NCI-H1417 treated with DMSO at 0.1 percent for 48 hours (cell line): Measurements from ENCODE around the gene ZNF397.

Experiments used
- DNase-seq: peaks from one replicate; lab custom pipeline; 2025; lab: John Stamatoyannopoulos, UW

The ZNF397 gene

DNA sequence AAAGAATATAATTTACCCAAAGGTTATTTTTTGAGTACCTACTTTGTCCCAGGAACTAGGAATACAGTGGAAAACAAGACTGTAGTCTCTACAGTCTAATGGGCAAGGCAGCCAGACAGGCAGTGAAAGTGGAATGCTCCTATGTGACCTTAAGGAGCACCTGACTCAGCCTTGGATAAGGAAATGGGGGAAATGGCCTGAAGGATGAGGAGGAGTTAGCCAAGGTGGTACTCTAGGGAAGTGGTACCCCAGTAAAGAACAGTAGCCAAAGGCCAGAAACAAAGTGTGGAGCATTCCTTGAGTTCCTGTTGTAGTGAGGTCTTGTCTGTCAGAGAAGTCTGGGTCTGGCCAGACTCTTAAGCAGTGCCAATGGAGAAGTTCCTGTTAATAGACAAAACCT lies 6.0 kb downstream of the ZNF397 start:
- DNase-seq, result no peak

DNA sequence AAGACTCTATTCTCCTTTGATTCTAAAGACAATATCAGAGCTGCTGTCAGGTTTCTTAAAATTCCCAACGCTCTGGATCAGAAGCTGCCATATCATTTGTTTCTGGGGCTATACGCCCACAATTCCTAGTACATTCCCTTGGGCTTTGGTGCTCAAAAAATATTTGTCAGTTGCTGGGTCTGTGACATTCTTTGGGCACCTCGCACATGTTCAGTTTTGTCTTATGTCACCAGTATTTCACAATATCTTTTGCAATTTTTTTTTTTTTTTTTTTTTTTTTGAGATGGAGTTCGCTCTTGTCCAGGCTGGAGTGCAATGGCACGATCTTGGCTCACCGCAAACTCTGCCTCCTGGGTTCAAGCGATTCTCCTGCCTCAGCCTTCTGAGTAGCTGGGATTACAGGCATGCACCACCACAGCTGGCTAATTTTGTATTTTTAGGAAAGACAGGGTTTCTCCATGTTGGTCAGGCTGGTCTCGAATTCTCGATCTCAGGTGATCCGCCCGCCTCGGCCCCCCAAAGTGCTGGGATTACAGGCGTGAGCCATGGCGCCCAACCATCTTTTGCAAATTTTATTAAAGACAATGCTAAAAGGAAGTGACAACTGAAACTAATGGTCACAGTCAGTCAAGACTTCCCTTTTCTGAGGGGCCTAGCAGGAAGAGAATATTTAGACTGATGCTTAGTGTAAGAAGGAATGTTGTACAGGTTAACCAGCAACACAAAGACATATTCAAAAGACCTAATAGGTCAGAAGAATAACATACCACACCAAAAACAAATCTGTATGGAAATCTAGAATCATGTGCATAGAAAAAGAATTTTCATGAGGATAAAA lies 6.8 kb downstream of the ZNF397 start:
- DNase-seq, result no peak

- DNase-seq, result no peak
Measured at GRCh38 chr18:35248429-35248828, 7.6 kb downstream of the ZNF397 start.

DNA sequence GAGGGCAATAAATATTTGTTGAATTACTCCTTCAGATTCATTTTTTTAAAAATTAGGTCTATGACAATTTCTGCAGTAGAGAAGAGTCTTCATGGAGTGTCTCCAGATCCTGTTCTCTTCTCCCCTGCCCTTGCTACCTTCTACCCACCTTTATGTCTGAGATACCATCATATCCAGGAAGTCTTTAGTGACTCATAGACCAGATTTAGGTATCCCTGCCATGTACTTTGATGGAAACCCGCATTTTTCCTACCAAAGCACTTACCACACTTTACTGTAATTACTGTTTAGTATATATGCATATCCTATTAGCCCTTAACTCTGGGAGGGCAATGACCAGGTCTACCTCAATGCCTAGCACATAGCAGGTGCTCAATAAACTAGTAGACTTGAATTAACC lies 11.6 kb downstream of the ZNF397 start:
- no peak for DNase-seq

DNA sequence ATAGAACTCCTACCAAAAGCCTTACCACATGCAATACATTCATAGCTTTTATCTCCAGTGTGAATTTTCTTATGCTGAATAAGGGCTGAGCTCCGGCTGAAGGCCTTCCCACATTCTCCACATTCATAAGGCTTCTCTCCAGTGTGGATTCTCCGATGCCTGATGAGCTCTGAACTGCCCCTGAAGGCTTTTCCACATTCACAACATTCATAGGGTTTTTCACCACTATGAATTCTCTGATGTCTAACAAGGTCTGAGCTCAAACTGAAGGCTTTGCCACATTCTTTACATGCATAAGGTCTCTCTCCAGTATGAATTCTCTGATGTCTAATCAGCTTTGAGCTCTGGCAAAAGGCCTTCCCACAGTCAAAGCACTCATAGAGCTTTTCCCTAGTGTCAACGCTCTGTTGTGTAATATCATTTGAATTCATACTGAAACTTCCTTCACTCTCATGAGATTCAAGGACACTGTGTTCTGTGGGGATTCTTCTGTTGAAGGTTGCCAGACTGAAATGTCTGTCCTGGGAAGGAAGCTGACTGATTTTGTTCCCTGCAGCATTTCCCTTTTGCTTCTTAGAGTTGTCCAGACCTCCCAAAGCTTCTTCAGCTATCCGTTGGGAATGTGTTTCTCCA lies 12.9 kb downstream of the ZNF397 start:
- no peak for DNase-seq

DNA sequence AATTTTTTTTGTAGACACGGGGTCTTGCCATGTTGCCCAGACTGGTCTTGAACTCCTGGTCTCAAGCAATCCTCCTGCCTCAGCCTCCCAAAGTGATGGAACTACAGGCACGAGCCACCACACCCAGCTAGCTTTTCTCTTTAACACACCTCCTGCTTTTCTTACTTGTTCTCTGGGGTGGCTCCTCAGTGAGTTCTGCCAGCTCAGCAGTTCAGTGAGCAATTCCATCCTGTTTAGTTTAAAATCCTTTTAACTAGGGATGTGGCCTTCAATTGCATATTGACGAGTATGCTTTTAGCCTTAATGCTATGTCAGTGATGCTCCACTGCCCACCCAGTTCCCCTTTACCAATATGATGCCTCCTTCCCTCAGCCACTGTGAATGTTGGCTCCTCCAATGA lies 16.1 kb downstream of the ZNF397 start:
- no peak for DNase-seq

DNA sequence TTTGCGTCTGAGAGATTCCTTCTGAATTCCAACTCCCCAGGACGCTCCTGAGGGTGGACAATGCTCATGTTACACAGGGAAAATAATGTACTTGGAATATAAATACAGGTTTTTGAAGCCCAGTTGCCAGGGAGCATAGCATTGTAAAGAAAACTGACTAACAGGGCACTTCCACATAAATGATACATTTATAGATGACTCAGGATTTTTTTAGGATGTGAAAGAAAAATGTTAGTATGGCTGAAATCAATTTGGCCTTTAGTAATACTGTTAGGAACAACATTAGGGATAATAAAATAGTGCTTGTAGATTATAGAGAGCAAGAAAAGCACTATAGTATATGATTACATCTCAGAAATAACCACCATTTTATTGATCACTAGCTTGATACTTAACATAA lies 23.6 kb downstream of the ZNF397 start:
- DNase-seq, result no peak

DNA sequence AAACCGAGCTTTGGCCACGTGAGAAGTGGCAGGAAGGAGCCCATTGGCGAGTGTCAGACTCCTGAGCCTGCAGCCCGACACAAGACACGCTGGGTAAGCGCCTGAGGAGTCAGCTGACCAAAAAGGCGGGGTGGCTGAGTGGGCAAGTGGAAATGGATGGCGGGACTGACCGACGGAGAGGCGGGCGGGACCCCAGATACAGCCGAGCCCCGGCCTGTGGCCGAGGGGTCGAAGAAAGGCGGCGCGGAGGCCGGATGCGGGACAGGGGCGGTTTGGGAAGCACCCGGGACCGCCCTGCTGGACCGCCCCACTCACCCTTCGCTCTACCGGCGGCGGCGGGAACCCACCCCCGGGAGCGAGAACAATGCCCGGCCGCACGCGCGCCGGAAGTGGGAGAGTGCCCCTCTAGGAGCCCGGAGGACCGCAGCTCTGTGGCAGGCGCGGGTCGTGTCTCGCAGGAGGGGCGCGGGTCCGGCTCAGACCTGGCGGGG lies 26.4 kb downstream of the ZNF397 start:
- peak; percentile 82 for DNase-seq

- DNase-seq, result peak; percentile 73
Measured at GRCh38 chr18:35267809-35268208, 27.0 kb downstream of the ZNF397 start.

GRCh38 chr18:35268821-35269220 lies 28.0 kb downstream of the ZNF397 start:
- DNase-seq, result no peak

DNA sequence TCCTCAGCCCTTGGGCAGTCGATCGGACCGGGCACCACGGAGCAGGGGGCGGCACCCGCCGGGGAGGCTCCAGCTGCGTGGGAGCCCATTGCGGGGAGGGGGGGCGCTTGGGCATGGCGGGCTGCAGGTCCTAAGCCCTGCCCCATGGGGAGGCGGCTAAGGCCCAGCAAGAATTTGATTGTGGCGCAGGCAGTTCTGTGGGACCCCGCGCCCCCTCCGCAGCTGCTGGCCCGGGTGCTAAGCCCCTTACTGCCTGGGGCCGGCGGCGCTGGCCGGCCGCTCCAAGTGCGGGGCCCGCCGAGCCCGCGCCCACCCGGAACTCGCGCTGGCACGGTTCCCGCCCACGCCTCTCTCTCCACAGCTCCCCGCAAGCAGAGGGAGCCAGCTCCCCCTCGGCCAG lies 30.8 kb downstream of the ZNF397 start:
- DNase-seq, result no peak

DNA sequence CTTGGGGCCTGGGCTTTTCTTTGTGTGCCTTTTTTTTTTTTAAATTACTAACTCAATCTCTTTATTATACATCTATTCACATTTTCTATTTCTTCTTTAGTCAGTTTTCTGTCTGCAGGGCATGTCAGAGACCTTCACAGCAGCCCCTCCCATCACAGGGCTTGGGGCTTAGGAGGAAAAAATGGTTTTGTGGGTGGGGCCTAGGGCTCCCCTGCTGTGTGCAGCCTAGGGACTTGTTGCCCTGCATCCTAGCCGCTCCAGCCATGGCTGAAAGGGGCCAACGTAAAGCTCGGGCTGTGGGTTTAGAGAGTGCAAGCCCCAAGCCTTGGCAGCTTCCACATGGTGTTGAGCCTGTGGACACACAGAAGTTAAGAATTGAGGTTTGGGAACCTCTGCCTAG lies 35.4 kb downstream of the ZNF397 start:
- DNase-seq, result no peak

GRCh38 chr18:35277633-35278032 lies 36.8 kb downstream of the ZNF397 start:
- DNase-seq, result no peak

GRCh38 chr18:35278085-35278484 lies 37.3 kb downstream of the ZNF397 start:
- DNase-seq, result no peak

DNA sequence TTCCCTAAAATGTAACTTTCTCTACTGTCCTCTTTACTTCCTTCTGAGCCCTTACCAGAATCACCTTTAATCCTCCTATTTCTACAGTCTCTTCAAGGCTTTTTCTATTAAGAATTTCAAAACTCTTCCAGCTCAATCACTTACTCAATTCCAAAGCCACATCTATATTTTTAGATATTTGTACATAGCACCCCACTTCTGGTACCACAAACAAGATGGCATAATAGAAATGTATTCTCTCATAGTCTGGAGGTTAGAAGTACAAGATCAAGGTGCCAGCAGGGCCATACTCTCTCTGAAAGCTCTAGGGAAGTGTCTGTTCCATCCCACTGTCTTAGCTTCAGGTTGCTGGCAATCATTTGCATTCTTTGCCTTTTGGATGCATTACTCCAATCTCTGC lies 38.1 kb downstream of the ZNF397 start:
- DNase-seq, result no peak

- DNase-seq, result no peak
Measured at GRCh38 chr18:35282353-35282752, 41.5 kb downstream of the ZNF397 start.

- no peak for DNase-seq
Measured at GRCh38 chr18:35283923-35284794, 43.3 kb downstream of the ZNF397 start.

- DNase-seq, result no peak
Measured at GRCh38 chr18:35284841-35285240, 44.0 kb downstream of the ZNF397 start.

GRCh38 chr18:35289293-35289692 lies 48.5 kb downstream of the ZNF397 start:
- DNase-seq, result no peak

DNA sequence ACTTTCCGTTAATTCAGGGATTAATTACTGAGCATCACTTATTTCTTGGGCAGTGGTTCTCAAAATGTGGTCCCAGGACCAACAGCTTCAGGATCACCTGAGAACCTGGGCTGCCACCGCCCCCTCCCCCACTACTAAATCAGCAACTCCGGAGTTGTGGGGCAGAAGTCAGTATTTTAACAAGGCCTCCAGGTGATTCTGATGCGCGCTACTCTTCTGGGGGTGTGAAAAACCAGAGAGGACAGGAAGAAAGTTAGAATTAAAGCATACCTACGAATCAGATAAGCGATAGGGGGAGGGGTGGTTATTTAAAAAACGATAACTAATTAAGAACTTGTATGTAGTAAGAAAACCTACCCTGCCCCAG lies 48.9 kb downstream of the ZNF397 start:
- DNase-seq, result no peak

- peak; percentile 78 for DNase-seq
Measured at GRCh38 chr18:35290094-35290735, 49.4 kb downstream of the ZNF397 start, which contains the start of gene ZSCAN30. ZSCAN30 (minus strand) TSS chr18:35290229; CDS start chr18:35264352, 25,877 bp downstream.

DNA sequence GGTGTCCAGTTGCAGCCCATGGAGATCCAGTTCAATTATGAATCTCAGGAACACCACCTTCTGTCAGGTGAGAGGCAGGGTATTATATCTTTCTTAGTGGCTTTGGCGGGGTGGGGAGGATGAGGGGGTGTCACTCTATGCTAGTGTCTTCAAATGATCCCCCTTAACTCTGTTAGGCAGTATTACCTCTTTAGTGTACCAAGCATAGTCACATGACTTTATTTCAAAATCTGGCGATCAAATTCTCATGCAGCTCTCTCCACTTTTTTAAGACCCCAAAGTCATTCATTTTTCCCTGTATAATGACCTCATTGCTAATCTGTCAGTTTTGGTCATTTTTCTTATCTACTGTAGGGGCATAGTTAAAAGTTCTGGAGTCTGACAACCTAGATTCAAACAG lies 50.3 kb downstream of the ZNF397 start:
- no peak for DNase-seq
